ENCODE data around the gene ENTPD6.
A peak's percentile ranks its signal among the peaks of the same experiment; 100 is the strongest.
"Not testable (repeated sequence)": the region's sequence is repeated elsewhere in the genome, so short reads cannot be mapped to it uniquely, and the experiment has no call there.

Gene ENTPD6

GRCh38 chr20:25223765-25224720, 28.5 kb downstream of the ENTPD6 start:
- no peak for DNase-seq (ENCODE audit: low read depth in 2 of 2)

- no peak for DNase-seq (ENCODE audit: low read depth in 2 of 2)
Observed at GRCh38 chr20:25224941-25225340, 29.4 kb downstream of the ENTPD6 start.

DNA sequence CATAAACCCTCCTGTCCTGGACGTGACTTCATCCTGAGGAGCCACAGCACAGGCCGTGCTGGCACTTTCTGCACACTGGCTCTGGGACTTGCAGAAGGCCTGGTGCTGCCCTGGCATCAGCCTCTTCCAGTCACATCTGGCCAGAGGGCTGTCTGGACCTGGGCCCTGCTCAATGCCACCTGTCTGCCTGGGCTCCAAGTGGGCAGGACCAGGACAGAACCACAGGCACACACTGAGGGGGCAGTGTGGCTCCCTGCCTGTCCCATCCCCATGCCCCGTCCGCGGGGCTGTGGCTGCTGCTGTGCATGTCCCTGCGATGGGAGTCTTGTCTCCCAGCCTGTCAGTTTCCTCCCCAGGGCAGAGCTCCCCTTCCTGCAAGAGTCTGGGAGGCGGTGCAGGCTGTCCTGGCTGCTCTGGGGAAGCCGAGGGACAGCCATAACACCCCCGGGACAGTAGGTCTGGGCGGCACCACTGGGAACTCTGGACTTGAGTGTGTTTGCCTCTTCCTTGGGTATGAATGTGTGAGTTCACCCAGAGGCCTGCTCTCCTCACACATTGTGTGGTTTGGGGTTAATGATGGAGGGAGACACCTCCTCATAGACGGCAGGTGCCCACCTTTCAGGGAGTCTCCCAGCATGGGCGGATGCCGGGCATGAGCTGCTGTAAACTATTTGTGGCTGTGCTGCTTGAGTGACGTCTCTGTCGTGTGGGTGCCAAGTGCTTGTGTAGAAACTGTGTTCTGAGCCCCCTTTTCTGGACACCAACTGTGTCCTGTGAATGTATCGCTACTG, 30.3 kb downstream of the ENTPD6 start:
- DNase-seq (ENCODE audit: low read depth in 2 of 2): no peak

DNA sequence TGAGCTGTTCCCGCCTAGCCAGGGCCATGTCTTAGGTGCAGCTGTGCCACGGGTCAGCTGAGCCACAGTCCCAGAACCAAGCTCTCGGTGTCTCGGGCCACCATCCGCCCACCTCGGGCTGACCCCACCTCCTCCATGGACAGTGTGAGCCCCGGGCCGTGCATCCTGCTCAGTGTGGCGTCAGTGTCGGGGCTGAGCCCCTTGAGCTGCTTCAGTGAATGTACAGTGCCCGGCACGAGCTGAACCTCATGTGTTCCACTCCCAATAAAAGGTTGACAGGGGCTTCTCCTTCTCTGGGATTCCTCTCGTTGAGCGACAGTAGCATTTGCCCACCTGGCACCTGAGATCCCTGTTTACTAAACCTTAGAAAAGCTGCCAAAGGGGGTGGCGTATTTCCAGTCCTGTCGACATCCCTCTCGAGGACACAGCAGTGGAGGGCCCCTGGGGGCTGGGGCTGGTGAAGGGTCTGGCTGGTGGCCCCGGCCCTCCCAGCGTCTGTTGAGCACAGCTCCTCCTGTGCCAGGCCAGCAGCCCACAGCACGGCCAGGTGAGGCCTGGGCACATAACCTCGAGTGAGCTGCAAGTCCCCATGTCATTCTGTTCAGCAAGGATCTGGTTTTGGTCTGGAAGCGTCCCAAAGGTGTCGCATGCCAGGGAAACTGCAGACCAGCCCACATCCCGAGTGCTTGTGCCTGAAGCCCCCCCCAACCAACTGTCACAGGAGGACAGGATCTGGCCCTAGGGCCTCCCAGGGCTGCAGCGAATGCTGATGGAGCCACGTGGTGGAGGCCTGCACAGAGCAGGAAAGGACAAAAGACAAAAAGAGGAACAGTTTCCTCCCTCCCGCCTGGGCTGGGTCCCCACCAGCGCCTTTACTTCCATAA, 31.2 kb downstream of the ENTPD6 start:
- DNase-seq (ENCODE audit: low read depth in 2 of 2): no peak

DNA sequence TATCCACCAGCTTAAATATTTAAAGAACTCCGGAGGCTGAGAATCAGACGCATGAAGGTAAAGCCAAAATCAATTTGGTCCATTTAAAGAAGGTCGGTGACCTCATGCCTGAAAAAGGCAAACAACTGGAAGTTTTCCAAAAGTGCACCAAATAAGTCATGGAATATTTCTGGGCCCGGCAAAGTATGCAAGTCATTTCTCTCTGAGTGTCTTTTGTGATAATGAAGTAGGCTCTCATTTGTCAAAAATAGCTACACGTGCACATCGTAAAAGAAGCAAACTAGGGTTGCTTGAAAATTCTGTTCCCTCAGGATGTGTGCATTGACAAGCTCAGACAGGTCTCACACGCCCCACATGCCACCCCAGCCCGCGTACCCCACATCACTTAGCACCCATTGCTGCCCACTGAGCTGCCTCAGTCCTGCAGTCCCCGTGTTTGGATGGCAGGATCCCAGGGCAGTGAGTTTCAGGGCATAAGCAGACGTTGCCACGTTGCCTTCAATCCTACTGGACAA, 31.9 kb downstream of the ENTPD6 start:
- DNase-seq (ENCODE audit: low read depth in 2 of 2): no peak

GRCh38 chr20:25229486-25230165, 34.1 kb downstream of the ENTPD6 start:
- DNase-seq (ENCODE audit: low read depth in 2 of 2): no peak

DNA sequence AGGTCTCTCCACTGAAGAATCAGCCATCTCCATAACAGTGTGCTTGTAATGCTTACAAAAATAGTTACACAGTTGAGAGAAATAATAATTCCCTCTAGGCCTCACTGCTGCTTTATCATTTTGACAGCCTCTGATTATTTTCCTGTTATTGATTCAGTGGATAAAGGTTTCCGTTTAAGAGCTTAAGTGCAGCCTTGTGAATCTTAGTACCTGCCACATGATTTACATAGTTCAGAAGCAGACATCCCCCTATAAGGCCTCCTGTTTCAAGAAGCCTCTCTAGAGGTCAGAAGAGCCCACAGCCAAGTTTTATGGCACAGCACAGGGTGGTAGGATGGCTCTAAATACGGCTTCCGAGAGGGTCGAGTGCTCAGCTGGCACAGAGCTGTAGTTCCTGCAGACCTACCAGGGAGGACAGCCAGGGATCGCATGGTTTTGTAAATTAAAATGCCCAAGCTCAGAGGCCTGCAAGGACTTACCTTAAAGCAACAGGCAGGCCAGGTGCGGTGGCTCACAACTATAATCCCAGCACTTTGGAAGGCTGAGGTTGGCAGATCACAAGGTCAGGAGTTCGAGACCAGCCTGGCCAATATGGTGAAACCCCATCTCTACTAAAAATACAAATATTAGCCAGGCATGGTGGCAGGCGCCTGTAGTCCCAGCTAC, 34.8 kb downstream of the ENTPD6 start:
- no peak for DNase-seq (ENCODE audit: low read depth in 2 of 2)

GRCh38 chr20:25233016-25233772, 37.7 kb downstream of the ENTPD6 start:
- no peak for DNase-seq (ENCODE audit: low read depth in 2 of 2)

- DNase-seq (ENCODE audit: low read depth in 2 of 2): not testable (repeated sequence)
Observed at GRCh38 chr20:25234009-25234849, 38.7 kb downstream of the ENTPD6 start.

GRCh38 chr20:25236450-25237304, 41.2 kb downstream of the ENTPD6 start:
- DNase-seq (ENCODE audit: low read depth in 2 of 2): no peak

DNA sequence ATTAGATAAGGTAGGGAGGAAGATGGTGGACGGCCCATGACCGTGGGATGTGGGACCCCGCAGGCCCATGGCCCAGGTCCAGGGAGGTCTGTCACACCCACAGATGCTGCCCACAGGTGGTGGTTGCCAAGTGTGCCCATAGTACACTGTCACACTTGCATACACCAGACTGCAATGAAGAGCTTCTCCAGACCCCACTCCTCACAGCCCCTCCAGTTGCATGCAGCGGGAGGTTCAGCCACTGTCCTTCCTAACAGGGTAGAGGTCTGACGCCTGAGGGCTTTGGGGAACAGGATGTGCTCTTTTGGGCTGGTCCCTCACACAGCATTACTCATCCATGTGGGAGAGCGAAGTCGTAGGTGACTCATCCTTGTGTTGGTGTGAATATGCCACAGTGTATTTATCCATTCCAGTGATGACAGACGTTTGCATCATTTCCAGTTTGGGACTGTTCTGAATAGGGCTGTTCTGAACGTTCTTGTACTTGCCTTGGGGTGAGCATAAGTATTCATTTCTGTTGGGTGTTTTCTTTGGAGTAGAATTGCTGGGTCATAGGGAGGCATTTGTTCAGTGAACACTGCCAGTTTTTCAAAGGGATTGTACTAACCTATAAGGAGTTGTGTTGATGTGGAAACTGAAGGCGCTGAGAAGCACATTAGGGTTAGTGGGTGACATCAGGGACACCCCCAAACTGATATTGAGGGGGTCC, 42.3 kb downstream of the ENTPD6 start:
- DNase-seq (ENCODE audit: low read depth in 2 of 2): peak; percentile 16 to 44

GRCh38 chr20:25238319-25239037, 43.0 kb downstream of the ENTPD6 start:
- no peak for DNase-seq (ENCODE audit: low read depth in 2 of 2)

DNA sequence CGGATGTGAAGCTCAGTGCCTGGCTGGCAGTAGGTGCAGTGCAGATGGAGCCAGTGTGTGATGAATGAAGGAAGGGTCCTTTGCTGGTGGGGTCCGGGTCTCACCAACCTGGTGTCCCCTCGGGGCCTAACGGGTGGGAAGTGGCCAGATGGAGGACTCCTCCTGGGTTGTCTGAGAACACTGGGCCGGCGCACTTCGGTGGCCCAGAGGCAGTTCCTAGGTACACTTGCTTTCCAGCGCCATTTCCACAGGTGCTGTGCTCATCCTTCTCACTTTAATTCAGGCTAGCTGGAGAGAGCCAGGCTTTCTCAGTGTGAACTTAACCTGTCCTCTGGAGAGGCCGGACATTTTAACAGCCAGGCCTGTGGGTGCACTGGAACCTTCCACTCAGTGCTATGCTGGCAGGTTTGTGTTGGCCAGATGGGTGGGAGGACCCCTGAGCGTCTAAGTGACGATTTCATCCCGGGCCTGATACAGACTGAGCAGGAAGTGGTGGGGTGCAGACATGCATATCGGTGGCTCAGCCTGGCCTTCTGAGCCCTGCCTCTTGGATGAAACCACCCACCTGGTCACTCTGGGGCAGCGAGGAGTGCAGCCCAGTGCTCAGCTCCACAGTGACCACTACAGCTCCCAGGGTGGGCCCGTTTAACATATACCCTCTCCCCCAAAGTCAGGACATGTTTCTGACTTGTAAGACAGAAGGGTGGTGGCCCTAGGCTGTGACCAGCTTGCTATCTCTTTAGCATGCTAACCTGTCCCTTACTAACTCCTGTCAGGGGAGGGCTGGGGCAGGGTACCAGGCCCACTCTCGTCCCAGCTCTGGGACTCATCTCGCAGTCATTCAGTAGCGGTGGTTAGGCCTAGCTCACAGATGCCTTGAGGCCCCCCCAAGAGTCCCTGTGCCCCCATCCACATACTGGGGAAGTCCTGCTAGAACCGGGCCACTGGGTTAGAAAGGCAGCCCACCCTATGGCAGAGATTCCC, 44.2 kb downstream of the ENTPD6 start:
- no peak for DNase-seq (ENCODE audit: low read depth in 2 of 2)

- DNase-seq (ENCODE audit: low read depth in 2 of 2): not testable (repeated sequence)
Observed at GRCh38 chr20:25240851-25241658, 45.5 kb downstream of the ENTPD6 start.

DNA sequence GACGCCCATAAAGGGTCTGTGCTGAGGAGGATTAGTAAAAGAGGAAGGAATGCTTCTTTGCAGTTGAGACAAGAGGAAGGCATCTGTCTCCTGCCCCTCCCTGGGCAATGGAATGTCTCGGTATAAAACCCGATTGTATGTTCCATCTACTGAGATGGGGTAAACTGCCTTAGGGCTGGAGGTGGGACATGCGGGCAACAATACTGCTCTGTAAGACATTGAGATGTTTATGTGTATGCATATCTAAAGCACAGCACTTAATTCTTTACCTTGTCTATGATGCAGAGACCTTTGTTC, 46.1 kb downstream of the ENTPD6 start:
- DNase-seq (ENCODE audit: low read depth in 2 of 2): not testable (repeated sequence)
